Pons (tissue), 1 donor: Measurements from ENCODE around the gene CACNB2.

Source experiments
- DNase-seq: peaks from one replicate; pipeline ENCODE4 v3.0.0-alpha.2; 2016; ENCODE audit warnings: low spot score

Gene CACNB2

GRCh38 chr10:18455086-18455884 lies 315.1 kb downstream of the CACNB2 start:
- no peak for DNase-seq

GRCh38 chr10:18456984-18457383 lies 316.8 kb downstream of the CACNB2 start:
- no peak for DNase-seq

- DNase-seq, result no peak
These were observed 319.8 kb downstream of the CACNB2 start for GRCh38 chr10:18460032-18460431.

- no peak for DNase-seq
These were observed 323.5 kb downstream of the CACNB2 start for GRCh38 chr10:18463673-18464211.

- DNase-seq, result no peak
These were observed 328.9 kb downstream of the CACNB2 start for GRCh38 chr10:18469125-18469524.

GRCh38 chr10:18472977-18473376 lies 332.8 kb downstream of the CACNB2 start:
- no peak for DNase-seq

- peak; percentile 35 for DNase-seq
These were observed 333.3 kb downstream of the CACNB2 start for GRCh38 chr10:18473424-18474117.

GRCh38 chr10:18474118-18474455 lies 333.9 kb downstream of the CACNB2 start:
- DNase-seq, result no peak

GRCh38 chr10:18476076-18476647 lies 335.9 kb downstream of the CACNB2 start:
- DNase-seq, result no peak

- no peak for DNase-seq
These were observed 338.1 kb downstream of the CACNB2 start for GRCh38 chr10:18478354-18478753.

- DNase-seq, result no peak
These were observed 339.3 kb downstream of the CACNB2 start for GRCh38 chr10:18479502-18479901.

GRCh38 chr10:18483516-18484186 lies 343.4 kb downstream of the CACNB2 start:
- no peak for DNase-seq

- no peak for DNase-seq
These were observed 346.2 kb downstream of the CACNB2 start for GRCh38 chr10:18486438-18486837.

- no peak for DNase-seq
These were observed 350.5 kb downstream of the CACNB2 start for GRCh38 chr10:18490755-18491154.

- DNase-seq, result peak; percentile 47
These were observed 357.7 kb downstream of the CACNB2 start for GRCh38 chr10:18497806-18498369.

- no peak for DNase-seq
These were observed 358.8 kb downstream of the CACNB2 start for GRCh38 chr10:18498998-18499397.

- DNase-seq, result no peak
These were observed 360.4 kb downstream of the CACNB2 start for GRCh38 chr10:18500576-18500975.

- no peak for DNase-seq
These were observed 361.0 kb downstream of the CACNB2 start for GRCh38 chr10:18501198-18501597.

- DNase-seq, result no peak
These were observed 361.4 kb downstream of the CACNB2 start for GRCh38 chr10:18501629-18502028.

- no peak for DNase-seq
These were observed 363.9 kb downstream of the CACNB2 start for GRCh38 chr10:18504161-18504560.

- no peak for DNase-seq
These were observed 365.4 kb downstream of the CACNB2 start for GRCh38 chr10:18505456-18506118.

- DNase-seq, result no peak
These were observed 368.4 kb downstream of the CACNB2 start for GRCh38 chr10:18508587-18508986.
